Stimulated activated CD8-positive, alpha-beta memory T cell treated with anti-CD3 and anti-CD28 coated beads, Interleukin-15, amount 100 ng/mL, for 1 hour (primary cell): ENCODE results near the gene CILP2.
A peak's percentile ranks its signal among the peaks of the same experiment; 100 is the strongest.

Experiments
- DNase-seq: peaks from one replicate; pipeline ENCODE4 v3.0.0-alpha.2; 2020; ENCODE audit warnings: low read depth

Gene CILP2

DNA sequence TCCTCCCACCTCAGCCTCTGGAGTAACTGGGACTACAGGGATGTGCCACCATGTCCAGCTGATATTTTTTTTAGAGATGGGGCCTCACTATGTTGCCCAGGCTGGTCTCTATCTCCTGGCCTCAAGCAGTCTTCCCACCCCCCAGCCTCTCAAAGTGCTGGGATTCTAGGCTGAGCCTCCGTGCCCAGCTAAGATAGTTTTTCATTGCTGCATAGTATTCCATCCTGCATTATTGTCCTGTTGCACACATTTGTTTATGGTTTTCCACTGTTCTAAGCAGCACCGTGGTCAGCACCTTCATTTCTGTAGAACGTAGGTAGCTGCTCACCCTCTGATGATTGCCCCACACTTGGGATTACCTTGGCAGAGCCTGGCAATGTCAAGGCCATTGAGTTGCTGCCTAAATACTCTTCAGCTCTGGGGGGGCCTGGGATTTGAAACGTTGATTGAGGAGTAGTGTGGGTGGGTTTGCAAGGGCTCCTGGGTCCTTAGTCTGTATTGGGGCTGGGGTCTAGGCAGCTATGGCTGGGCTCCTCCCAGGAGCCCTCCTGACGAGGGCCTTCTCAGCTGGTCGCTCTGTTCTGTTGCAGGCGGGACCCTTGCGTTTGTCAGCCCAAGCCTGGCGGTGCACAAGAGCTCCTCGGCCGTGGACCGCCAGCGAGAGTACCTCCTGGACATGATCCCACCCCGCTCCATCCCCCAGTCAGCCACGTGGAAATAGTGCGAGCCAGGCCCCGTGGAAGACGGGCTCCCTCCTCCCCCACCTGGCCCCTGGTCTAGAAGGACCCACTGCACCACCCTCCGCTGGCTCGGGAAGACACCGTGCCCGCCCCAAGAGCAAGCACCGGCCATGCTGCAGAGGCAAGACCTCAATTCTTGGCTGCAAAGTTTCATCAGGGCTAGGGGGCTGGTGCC is 33.1 kb upstream of the CILP2 start:
- no peak for DNase-seq

DNA sequence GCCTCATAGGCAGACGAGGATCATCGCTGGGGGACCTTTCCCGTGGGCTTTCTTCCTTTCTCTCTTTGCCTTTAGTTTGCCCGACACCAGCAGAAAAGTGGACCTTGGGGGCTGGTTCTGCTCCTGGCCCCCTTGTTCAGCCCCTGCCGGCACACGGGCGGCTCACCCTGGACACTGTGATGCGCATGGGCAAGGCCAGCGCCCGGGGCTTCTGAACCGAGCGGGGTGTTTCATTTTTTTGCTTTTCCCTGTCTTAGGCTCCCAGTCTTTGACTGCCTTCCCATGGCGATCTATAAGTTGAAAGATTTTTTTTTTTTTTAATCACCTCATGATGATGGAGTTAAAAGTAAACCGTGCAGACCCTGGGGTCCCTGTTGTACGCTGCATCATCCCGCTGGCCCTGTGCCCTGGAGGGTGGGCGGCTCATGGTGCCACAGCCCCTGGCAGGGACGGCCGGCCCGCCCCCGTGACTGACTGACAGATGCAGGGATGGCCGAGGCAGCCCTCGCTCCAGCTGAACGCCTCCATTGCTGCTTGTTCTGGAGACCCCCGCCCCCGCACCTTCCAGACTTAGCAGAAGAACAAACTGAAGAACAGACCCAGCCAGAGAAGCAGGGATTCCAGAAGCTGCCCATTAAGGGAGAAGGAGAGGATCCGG is 32.3 kb upstream of the CILP2 start:
- DNase-seq: no peak

DNA sequence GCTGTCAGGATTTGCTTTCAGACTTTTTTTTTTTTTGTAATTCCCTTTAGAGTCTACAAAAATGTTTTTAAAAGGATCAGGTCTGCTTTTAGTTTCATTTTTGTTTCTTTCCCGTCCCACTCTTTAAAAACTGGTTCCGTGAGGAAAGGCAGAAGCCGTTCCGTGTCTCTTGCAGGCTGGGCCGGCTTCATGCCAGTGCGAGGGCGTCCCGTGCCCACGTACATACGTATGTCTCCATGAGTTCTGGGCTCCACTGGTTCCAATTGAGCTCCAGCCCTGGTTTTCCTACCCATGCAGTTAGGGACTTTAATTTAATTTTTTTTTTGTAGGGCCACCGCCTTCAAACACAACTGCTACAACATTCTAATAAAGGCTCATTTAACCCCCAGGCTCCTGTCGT is 31.5 kb upstream of the CILP2 start:
- no peak for DNase-seq

DNA sequence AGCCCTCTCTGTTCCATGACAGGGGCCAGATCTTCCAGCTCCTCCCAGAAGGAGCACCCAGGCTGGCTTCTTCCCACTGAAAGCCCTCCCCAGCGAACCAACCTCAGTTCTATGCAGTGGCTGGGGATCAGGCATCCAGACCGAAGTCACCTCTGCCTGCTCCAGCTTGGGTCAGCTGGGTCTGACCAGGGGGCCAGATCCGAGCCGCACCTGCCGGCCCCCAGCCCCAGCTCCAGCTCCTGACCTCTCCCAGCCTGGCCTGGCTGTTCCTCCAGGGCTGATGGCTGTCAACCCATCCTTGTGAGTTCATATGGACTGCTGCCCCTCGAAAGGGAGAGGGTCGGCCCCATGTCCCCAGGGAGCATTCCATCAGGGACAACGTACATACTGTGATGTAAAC is 30.7 kb upstream of the CILP2 start:
- DNase-seq: no peak

DNA sequence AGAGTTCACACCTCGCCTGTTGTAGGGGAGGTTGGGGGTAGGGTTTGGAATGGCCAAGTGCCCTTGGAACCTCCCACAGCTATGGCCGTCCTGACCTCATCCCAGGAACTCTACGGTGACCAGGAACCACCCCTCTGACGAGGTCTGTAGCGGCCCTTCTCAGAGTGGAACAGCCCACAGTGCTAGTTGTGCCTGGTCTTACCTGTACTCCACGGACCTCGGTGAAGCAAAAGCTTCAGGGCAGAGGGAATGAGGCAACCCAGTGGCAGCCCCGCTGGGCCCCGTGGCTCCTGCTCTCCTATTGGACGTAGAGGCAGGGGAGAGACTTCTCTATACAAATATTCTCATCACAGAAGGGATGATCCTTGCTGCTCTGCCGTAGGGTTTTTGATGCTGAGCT is 29.8 kb upstream of the CILP2 start:
- DNase-seq: no peak

DNA sequence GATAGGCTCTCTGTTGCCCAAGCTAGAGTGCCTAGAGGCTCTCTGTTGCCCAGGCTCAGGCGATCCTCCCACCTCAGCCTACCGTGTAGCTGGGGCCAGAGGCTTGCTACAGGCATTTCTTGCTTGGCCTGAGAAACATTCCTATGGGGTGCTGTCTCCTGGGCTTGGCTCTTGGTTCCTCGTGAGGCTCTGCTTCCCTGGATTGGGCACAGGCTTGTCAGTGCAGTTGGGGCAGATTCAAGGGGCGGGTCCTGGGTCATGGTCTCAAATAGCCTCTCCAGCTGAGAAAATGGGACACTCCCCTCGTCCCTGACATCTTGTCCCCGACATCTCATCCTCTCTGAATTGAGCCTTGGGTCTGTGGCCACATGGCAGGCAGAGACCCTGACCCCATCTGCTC is 27.6 kb upstream of the CILP2 start:
- no peak for DNase-seq

DNA sequence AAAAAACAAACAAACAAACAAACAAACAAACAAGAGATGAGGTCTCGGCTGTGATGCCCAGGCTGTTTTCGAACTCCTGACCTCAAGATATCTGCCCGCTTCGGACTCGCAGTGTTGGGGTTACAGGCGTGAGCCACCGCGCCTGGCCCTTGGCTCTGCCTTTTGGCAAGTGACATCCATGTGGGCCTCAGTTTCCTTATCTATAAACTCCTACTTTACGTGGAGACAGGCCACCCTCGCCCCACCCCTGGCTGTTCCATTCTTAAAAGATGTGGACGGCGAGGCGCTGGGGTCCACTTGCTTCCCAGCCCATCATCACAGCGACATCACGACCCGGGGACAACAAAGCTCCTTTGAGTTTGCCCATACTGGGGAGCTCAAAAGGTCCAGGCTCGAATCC is 24.4 kb upstream of the CILP2 start:
- DNase-seq: no peak

DNA sequence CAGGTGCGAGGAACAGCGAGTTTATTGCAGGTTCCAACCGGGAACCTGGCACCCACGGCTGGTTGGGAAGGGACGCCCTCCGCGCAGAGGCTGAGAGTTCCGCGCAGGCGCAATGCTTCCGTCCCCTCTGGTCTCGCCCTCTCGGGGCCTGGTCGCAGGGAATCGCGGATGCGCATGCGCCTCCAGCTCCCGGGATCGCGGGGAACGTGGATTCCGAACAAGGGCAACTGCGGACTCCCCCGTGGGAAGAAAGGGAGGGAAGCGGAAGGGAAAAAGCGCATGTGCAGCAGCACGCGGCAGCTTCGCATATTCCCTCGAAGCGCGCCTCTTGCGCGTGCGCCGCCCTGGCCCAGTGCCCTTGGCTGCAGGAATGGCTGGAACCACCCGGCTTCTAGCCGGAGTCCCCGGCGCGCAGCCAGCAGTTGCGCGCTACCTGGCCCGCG is 23.8 kb upstream of the CILP2 start:
- DNase-seq: no peak

DNA sequence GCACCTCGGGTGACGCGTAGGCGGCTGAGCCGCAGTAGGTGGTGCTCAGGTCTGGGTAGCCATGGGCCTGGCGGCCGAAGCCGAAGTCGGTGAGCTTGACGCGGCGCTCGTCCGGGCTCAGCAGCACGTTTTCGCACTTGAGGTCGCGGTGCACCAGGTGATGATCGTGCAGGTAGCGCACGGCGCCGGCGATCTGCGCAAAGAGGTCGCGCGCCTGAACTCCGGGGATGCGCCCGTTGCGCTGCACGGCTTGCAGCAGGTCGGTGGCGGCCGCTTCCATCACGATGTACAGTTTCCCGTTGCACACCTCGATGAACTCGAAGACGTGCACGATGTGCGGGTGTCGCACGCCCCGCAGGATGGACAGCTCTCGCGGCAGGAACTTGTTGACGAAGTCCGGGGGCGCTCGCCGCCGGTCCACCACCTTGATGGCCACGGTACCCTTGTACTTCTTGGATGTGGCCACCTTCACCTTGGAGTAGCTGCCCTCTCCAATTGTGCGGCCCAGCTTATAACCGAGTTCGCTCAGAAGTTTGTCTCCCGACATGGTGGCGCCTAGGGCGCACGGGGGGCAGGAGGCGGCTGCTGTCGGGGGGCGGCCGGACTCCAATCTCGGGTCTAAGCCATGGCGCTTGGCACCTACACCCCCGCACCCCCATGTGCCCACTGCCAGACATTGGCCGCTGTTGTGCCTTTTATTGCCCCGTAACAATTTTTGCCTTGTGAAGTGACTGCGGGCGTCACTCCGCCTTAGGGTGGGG is 23.0 kb upstream of the CILP2 start, which contains the start of gene TSSK6:
Gene TSSK6, minus strand, starts transcription at position 668 of the 761 bp plus-strand sequence. Its CDS starts 121 bp downstream, at position 547.
- DNase-seq: no peak

DNA sequence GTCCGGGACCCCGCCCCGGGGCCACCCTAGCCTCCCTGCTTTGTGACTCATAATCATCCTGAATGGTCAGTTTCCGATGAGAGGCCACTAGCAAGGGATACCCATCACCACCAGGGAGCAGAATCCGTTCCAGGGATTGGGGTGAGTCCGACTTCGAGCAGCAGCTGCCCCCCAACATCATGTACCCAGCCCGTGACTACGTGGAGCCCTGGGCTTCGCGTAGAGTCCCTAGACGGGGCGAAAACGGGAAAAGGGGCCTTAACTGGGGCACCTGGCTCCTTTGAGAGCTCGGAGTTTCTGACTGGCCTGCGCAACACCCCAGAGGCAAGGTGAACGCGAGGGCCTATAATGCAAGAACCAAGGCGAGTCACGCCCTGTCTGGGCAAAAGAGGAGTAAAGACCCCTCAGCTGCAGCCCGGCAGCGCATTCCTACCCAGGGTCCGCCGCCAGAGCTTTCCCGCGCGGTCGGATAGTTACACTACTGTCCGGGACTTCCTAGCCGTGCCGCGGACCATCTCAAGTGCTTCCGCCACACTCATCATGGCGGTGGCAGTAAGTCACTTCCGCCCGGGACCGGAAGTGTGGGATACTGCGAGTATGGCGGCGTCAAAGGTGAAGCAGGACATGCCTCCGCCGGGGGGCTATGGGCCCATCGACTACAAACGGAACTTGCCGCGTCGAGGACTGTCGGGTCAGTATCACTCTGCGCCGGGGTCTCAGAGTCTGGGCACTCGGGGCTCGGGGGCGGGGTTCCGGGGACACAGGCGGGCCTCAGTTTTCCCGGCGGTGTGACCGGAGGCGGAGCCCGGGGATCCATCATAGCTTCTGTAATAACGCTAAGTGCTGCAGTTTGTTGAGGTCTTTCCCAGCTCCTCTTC is 22.2 kb upstream of the CILP2 start, which contains the start of gene NDUFA13:
Gene NDUFA13, plus strand, starts transcription at position 584 of the 878 bp plus-strand sequence. Its CDS starts 14 bp downstream, at position 598.
- DNase-seq: peak; percentile 92

DNA sequence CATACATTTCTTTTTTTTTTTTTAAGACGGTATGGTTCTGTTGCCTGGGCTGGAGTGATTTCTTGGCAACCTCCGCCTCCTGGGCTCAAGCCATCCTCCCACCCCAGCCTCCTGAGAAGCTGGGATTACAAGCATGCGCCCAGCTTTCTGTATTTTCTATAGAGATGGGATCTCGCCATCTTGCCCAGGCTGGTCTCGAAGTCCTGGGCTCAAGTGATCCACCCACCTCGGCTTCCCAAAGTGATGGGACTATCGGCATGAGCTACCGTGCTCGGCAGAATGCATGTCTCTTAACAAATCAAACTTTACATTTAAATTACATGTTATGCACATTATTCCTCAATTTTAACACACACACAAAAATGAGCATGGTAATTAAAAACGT is 20.8 kb upstream of the CILP2 start:
- DNase-seq: no peak

DNA sequence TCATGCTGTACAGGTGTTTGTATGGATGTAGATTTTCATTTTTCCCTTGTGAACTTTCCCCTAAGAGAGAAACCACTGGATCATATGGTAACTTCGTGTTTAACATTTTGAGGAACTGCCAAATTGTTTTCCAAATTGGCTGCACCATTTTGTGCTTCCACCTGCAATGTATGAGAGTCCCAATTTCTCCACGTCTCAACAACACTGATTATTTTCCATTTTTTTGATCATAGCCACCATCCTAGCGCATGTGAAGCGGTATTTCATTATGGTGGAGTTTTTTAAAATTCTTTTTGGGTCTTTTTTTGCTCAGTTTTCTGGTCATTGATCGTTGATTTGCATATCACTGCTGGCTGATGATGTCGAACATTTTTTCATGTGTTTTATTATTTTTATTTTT is 17.1 kb upstream of the CILP2 start:
- no peak for DNase-seq

DNA sequence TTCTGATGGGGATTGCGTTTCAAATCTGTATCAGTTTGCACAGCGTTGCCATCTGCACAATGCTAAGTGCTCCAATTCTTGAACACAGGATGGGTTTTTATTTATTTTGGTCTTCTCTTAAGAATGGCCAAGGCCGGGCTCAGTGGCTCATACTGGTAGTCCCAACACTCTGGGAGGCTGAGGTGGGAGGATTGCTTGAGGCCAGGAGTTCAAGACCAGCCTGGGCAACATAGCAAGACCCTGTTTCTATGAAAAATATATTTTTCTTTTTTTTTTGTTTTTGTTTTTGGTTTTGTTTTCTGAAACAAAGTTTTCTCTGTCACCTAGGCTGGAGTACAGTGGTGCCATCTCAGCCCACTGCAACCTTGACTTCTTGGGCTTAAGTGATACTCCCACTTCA is 14.9 kb upstream of the CILP2 start:
- DNase-seq: no peak

DNA sequence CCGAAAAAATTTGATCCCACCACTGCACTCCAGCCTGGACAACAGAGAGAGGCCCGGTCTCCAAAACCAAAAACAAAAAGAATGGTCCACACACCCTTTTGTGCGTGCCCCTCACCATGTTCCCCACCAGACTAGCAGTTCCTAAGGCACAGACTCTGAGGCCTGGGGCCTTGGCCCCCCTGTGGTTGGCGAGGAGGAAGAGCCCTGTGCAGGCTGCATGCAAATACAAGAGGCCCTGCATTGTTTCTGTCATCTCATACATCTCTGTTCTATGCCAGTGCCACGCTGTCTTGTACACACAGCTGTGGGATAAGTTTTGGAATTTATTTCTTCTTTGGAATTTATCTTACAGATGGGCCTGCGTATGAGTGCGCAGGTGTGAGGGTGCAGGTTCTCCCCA is 14.0 kb upstream of the CILP2 start:
- no peak for DNase-seq

DNA sequence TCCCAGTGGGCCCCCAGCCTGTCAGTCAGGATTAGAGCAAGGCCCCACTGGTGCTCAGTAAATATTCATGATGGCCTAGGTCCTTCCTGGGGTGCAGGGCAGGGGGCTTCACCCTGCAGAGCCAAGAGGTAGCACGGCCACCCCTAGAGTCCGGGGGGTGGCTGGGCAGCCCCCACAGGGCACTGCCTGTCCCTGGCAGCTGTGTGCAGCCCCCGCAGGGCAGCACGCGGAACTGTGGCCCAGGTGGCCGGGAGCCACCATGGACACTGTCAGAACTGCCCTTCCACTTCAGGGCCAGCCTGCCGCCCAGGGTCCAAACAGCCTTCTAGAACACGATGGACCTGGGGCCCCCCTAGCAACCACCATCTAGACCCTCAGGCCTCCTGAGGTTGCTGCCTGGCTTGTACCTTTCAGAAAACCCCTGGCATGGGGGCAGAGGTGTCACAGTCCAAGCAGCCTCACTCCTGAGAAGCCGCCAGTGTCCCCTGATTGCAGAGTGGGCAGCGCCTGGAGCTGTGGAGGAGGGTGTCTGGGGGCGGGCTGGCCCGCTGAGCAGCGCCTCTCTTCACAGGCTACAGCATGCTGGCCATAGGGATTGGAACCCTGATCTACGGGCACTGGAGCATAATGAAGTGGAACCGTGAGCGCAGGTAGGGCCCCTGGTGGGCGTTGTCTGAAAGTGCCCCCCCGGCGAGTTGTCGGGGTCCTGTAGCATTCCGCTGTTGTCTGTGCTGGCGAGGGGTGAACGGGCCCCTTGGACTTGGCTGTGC is 12.3 kb upstream of the CILP2 start:
- DNase-seq: no peak

DNA sequence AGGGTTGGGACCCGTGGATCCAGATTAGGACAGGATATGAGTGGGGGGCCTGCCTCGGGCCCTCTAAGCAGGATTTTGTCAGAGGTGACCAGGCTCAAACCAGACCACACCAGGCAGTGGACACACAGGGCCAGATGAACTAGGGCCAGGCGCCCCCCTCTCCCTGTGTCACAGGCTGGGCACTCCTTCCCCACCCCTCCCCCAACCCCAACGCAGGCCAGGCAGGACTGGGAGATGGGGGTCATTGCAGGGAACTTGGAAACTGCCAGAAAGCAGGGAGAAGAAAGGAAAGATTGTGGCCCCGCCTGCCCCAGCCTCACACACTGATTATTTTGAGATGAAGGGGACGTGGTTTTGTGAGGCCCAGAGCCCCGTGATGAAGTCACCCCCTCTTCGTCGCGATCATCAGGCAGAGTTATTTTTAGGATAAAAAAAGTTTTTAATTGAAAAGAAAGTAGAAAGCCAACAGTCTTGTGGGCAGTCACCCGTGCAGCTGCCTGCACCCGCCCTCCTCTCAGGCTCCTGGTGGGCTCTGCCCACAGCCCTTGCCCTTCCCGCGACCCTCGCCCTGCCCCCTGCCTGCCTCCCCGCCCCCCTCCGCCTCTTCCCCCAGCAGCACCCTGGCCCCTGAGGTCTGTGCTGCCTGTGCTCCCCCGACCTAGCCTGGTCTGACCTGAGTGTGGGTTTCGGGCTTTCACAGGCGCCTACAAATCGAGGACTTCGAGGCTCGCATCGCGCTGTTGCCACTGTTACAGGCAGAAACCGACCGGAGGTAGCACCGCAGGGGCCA is 11.3 kb upstream of the CILP2 start:
- DNase-seq: no peak

DNA sequence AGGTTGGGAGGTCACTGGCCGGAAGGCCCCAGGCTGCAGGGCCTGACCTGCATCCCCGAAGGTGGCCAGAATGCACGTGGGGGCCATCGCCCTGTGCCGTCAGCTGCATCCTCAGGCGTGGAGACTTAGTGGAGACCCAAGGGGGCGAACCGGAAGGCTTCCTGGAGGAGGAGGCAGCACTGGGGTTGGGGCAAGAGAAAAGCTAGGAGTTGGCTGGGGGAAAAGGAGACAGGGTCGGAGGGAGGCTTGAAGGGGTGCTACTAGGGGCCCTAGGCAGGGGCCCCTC is 10.8 kb upstream of the CILP2 start:
- no peak for DNase-seq

DNA sequence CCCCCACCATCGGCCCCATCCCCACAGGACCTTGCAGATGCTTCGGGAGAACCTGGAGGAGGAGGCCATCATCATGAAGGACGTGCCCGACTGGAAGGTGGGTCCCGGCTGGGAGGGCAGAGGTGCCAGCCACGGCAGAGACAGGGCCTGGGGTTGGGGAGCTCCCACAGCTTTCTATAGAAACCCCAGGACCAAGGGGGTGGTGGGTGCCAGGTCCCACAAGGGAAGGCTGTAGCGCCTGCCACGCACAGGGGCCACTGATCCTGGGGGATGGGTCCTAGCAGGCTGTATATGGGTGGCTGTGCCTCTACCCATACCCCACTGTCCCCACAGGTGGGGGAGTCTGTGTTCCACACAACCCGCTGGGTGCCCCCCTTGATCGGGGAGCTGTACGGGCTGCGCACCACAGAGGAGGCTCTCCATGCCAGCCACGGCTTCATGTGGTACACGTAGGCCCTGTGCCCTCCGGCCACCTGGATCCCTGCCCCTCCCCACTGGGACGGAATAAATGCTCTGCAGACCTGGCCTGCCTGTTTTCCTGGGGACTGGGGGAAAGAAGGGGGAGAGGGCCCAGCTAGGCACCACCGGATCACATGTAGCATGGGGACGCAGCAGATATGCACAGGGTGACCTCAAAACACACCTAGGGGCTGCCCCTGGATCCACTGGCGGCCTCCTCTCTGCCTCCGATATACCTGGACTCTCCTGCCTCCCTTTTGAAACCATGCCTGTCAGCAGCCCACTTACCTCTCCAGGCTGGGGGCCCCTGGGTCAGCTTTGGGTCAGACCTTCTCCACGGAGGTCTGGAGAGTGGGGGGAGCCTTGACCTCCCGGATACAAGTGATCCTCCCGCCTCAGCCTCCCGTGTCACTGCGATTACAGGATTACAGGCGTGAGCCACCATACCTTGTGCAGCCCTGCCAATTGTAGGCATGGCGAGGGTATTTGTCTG is 10.1 kb upstream of the CILP2 start:
- no peak for DNase-seq
